ENCODE data around the gene EFL1.

GRCh38 chr15:82146576-82146975, 116.0 kb downstream of the EFL1 start:
- TF ChIP-seq POLR2A (IDR thresholded peaks at IDR 0.05; ENCODE audit: control extremely low read depth in 1 of 2, low read depth in 2 of 2, low read length in 2 of 2) (no peak), CTCF (IDR thresholded peaks at IDR 0.05; ENCODE audit: control extremely low read depth in 1 of 3, insufficient read depth in 1 of 3, low read depth in 1 of 3, low read length in 3 of 3) (no peak), HDAC6 (IDR thresholded peaks at IDR 0.05; ENCODE audit: low read depth, low read length) (no peak), CREB1 (IDR thresholded peaks at IDR 0.05) (no peak), EZH2 (IDR thresholded peaks at IDR 0.05; ENCODE audit: low read depth, low read length, severe bottlenecking) (no peak), POLR2AphosphoS5 (IDR thresholded peaks at IDR 0.05; ENCODE audit: low read depth, low read length) (no peak)
